K562 (cell line): ENCODE results near the gene CD36. TPM values are rescaled to one million over a fixed set of nuclear protein-coding genes. Genes with fewer than 3 reads are reported as not detected.

Experiments used
- ATAC-seq: fragments of 200-7000 bp; cut with Tn5 transposase; 3 replicates; pipeline ENCODE4 v1.9.1; 2020; ENCODE audit warnings: moderate library complexity
- BruUV-seq: library from RNA; stranded (reverse); fragments of 400-500 nt; replicated peaks from 2 replicates; lab custom pipeline; 2021; lab: Mats Ljungman, UMichigan
- CTCF ChIA-PET: fragments of 300-600 bp; formaldehyde crosslinking; extraction: SDS; loops from one replicate; lab custom pipeline; 2021; ENCODE audit warnings: low intra/inter-chr PET ratio; lab: Yijun Ruan, JAX
- POLR2A ChIA-PET: fragments of 300-600, 350-650 bp; sonication (Branson Sonifier 250); formaldehyde crosslinking; extraction: SDS; loops from one replicate; lab custom pipeline; 2021; ENCODE audit warnings: antibody characterized with exemption, inconsistent platforms; lab: Yijun Ruan, JAX
- DNase-seq, 4 experiments: peaks; one replicate each; pipeline versions ENCODE4 v3.0.0 to v3.0.0-alpha.2; 2011 to 2018; ENCODE audit warnings: low spot score in 3 of 4, mixed read lengths in 3 of 4; ENCODE audit errors: extremely low read depth in 1 of 4
- FAIRE-seq: peaks from 2 replicates; lab custom pipeline; 2011; peaks lifted over from hg19 to GRCh38; lab: Jason Lieb, UNC
- H2AFZ ChIP-seq: 2 replicates; pipeline ENCODE4 v1.6.0; 2011; ENCODE audit warnings: low read depth, low read length, control low read depth, inconsistent platforms
- H3K27ac ChIP-seq: fragments of 200-600 bp; 3 replicates; pipeline ENCODE4 v1.8.0; 2011; ENCODE audit warnings: low read depth, mild to moderate bottlenecking, control low read depth, inconsistent platforms, low read length, moderate library complexity, mixed read lengths; ENCODE audit errors: extremely low read depth
- H3K27me3 ChIP-seq, 2 experiments: fragments of 300-600 bp in 1 of 2; 2 replicates in 1 of 2; 3 replicates in 1 of 2; pipeline versions ENCODE4 v1.6.0 to v1.8.0; 2011; ENCODE audit warnings: inconsistent platforms in 2 of 2, low read length in 2 of 2, mild to moderate bottlenecking in 1 of 2, mixed read lengths in 1 of 2, moderate library complexity in 1 of 2; ENCODE audit not compliant: control insufficient read depth in 2 of 2, insufficient read depth in 2 of 2
- H3K36me3 ChIP-seq: fragments of 300-600 bp; 3 replicates; pipeline ENCODE4 v1.8.0; 2011; ENCODE audit warnings: mild to moderate bottlenecking, low read length, inconsistent platforms; ENCODE audit not compliant: control insufficient read depth, insufficient read depth
- H3K4me1 ChIP-seq, 2 experiments: fragments of 200-600 bp in 1 of 2; replicated peaks in 1 of 2; 2 replicates in 1 of 2; 3 replicates in 1 of 2; pipeline versions ENCODE4 v1.5.1 to v1.8.0; 2011; ENCODE audit warnings: inconsistent platforms in 2 of 2, low read length in 2 of 2, mild to moderate bottlenecking in 1 of 2, mixed read lengths in 1 of 2, moderate library complexity in 1 of 2; ENCODE audit not compliant: control insufficient read depth in 2 of 2, insufficient read depth in 2 of 2
- H3K4me2 ChIP-seq: 2 replicates; pipeline ENCODE4 v1.6.1; 2011; ENCODE audit warnings: low read length, control low read depth, inconsistent platforms, mixed read lengths; ENCODE audit not compliant: insufficient read depth
- H3K4me3 ChIP-seq: fragments of 200-600 bp; sonication (generic), shearing (Covaris generic); 2 replicates; pipeline ENCODE4 v1.5.1; 2016; ENCODE audit warnings: control low read depth, inconsistent platforms
- H3K79me2 ChIP-seq: fragments of 200-600 bp; 3 replicates; pipeline ENCODE4 v1.8.0; 2011; ENCODE audit warnings: low read length, inconsistent platforms; ENCODE audit not compliant: control insufficient read depth, insufficient read depth
- H3K9ac ChIP-seq, 2 experiments: 2 replicates each; pipeline versions ENCODE4 v1.6.0 to v1.6.1; 2011; ENCODE audit warnings: low read depth in 2 of 2, low read length in 2 of 2, control low read depth in 1 of 2, inconsistent platforms in 1 of 2, mild to moderate bottlenecking in 1 of 2, mixed read lengths in 1 of 2; ENCODE audit not compliant: insufficient read depth in 1 of 2
- H3K9me1 ChIP-seq: one replicate; pipeline ENCODE4 v1.6.0; 2011; ENCODE audit warnings: inconsistent platforms, mild to moderate bottlenecking, low read length, moderate library complexity; ENCODE audit not compliant: control insufficient read depth, insufficient read depth
- H3K9me3 ChIP-seq: replicated peaks from 2 replicates; pipeline ENCODE4 v1.5.1; 2011; ENCODE audit warnings: low read depth, low read length, inconsistent platforms; ENCODE audit not compliant: control insufficient read depth, insufficient read depth
- H4K20me1 ChIP-seq: replicated peaks from 2 replicates; pipeline ENCODE4 v1.6.1; 2011; ENCODE audit warnings: low read length, inconsistent platforms, mixed read lengths; ENCODE audit not compliant: control insufficient read depth, insufficient read depth
- CREB3 ChIP-seq: fragments of 450-650 bp; conservative IDR thresholded peaks from 2 replicates; pipeline ENCODE4 v1.6.1; 2016; ENCODE audit warnings: missing genetic modification characterization, low read depth, mild to moderate bottlenecking, missing compliant biosample characterization, moderate library complexity
- HEY1 ChIP-seq: fragments of 250-450 bp; sonication (Bioruptor Pico); IDR thresholded peaks from 2 replicates; pipeline ENCODE4 v1.5.0; 2020; ENCODE audit warnings: mild to moderate bottlenecking, moderate library complexity, borderline replicate concordance
- PBX2 ChIP-seq, 2 experiments: IDR thresholded peaks in 1 of 2; conservative IDR thresholded peaks in 1 of 2; 2 replicates each; pipeline ENCODE4 v1.6.1; 2016; ENCODE audit warnings: low read depth in 2 of 2, mild to moderate bottlenecking in 1 of 2, missing compliant biosample characterization in 1 of 2, missing genetic modification characterization in 1 of 2, moderate library complexity in 1 of 2
- PHB ChIP-seq: fragments of 250-450 bp; sonication (Bioruptor Pico); IDR thresholded peaks from 2 replicates; pipeline ENCODE4 v1.5.0; 2021
- PHF21A ChIP-seq: fragments of 450-650 bp; IDR thresholded peaks from 2 replicates; pipeline ENCODE4 v1.6.1; 2017; ENCODE audit warnings: low read depth, borderline replicate concordance
- PKNOX1 ChIP-seq: fragments of 450-650 bp; IDR thresholded peaks from 2 replicates; pipeline ENCODE4 v1.6.1; 2016
- POLR3A ChIP-seq: IDR thresholded peaks from 2 replicates; pipeline ENCODE4 v1.6.1; 2011; ENCODE audit warnings: borderline replicate concordance, mild to moderate bottlenecking, moderate library complexity; ENCODE audit not compliant: insufficient read length, insufficient read depth; ENCODE audit errors: extremely low read depth
- RBM17 ChIP-seq: fragments of 200-400 bp; formaldehyde crosslinking; IDR thresholded peaks from 2 replicates; pipeline ENCODE4 v1.6.1; 2017; ENCODE audit warnings: low read depth, mild to moderate bottlenecking, low read length, borderline replicate concordance
- SMAD2 ChIP-seq: fragments of 150-350 bp; IDR thresholded peaks from 2 replicates; pipeline ENCODE4 v1.6.1; 2014; ENCODE audit warnings: low read depth, mild to moderate bottlenecking, low read length
- SREBF1 ChIP-seq: fragments of 150-350 bp; IDR thresholded peaks from 2 replicates; pipeline ENCODE4 v1.6.1; 2014; ENCODE audit warnings: antibody characterized with exemption, low read depth, low read length, borderline replicate concordance
- WHSC1 ChIP-seq: IDR thresholded peaks from one replicate; pipeline ENCODE4 v1.6.1; 2012; ENCODE audit warnings: low read length, control low read depth, inconsistent platforms
- in situ Hi-C: fragments of 300-500 bp; cut with MboI; formaldehyde crosslinking; loops from 4 replicates; pipeline ENCODE4 v1.15.0; 2018; ENCODE audit warnings: inconsistent platforms, mixed read lengths
- intact Hi-C: fragments of 100-400 bp; cut with micrococcal nuclease; formaldehyde crosslinking; loops from 2 replicates; pipeline ENCODE4 v1.14.2; 2022
- polyA plus RNA-seq, 8 experiments: library from polyadenylated mRNA; depleted of rRNA in 4 of 8; stranded (reverse) in 5 of 8; unstranded in 3 of 8; fragments of >200 nt; fragmentation: Nextera tagmentation in 2 of 8; fragmentation: Illumina TruSeq in 1 of 8; extraction: Ambion mirVana in 2 of 8; extraction: Trizol in 1 of 8; gene quantifications; 2 replicates each; pipeline versions ENCODE4 v1.2.1 to v1.2.3, GENCODE V29; 2011 to 2014; ENCODE audit warnings: inconsistent platforms in 1 of 8, missing spikeins in 1 of 8
- total RNA-seq, 7 experiments: library from RNA; depleted of rRNA in 6 of 7; stranded (reverse); fragments of >200 nt in 6 of 7; fragmentation: Illumina TruSeq in 2 of 7; extraction: Trizol in 2 of 7; gene quantifications; 2 replicates each; pipeline versions ENCODE4 v1.2.1 to v1.2.3, GENCODE V29; 2011 to 2021; ENCODE audit warnings: low replicate concordance in 1 of 7

Gene CD36
- total and polyA plus RNA-seq, 9 of the 15 experiments (the other 6 are each of a cell fraction or from before 2014, with no cell fraction given) = 0.09 to 4.0 (median 0.42) TPM

- H3K4me2 ChIP-seq = no peak overlapping the region
- in situ Hi-C loops = no loop called here
- H3K9me3 ChIP-seq = no peaks in the 10 kb centered on the region
- DNase-seq (no peak), FAIRE-seq (no peak), ATAC-seq (no peak)
- H3K4me3 ChIP-seq = no peak overlapping the region
- no peaks in the 10 kb centered on the region for H3K79me2 ChIP-seq
- BruUV-seq = no TSS peak
- H2AFZ ChIP-seq = no peak overlapping the region
- no peaks in the 10 kb centered on the region for H3K27me3 ChIP-seq
- POLR2A ChIA-PET = no interaction called here
- no peak overlapping the region for H3K27ac ChIP-seq
- intact Hi-C loops = no loop called here
- TF ChIP-seq PBX2 (CRISPR knock-in tag; IDR thresholded peaks at IDR 0.05; ENCODE audit: low read depth) (no peak), PBX2 (tag; conservative IDR thresholded peaks at IDR 0.05; ENCODE audit: low read depth) (no peak), PHF21A (no peak), SMAD2 (no peak), WHSC1 (no peak), PHB (CRISPR knock-in tag) (no peak), CREB3 (tag) (no peak), SREBF1 (no peak), PKNOX1 (no peak), RBM17 (no peak), HEY1 (no peak), POLR3A (no peak)
- no peaks in the 10 kb centered on the region for H4K20me1 ChIP-seq
- H3K4me1 ChIP-seq = no peaks in the 10 kb centered on the region
- H3K9me1 ChIP-seq = no peaks in the 10 kb centered on the region
- no peaks in the 10 kb centered on the region for H3K36me3 ChIP-seq
- H3K9ac ChIP-seq = no peak overlapping the region
- CTCF ChIA-PET = interaction anchor here (0.6 kb wide), 1 partner anchor 8 kb away, joined by 4 read pairs; no protein-coding TSS in a partner anchor
Measured at GRCh38 chr7:80641548-80641947, 3.1 kb downstream of the CD36 start.
